AG10803 (cell line): Measurements from ENCODE around the gene DDX1.

ENCODE experiments used
- DNase-seq: peaks from one replicate; pipeline ENCODE4 v3.0.0; 2010; ENCODE audit warnings: low read depth
- H3K4me3 ChIP-seq: 2 replicates; pipeline ENCODE4 v1.5.1; 2011; ENCODE audit warnings: mild to moderate bottlenecking, low read length, control low read depth
- CTCF ChIP-seq: conservative IDR thresholded peaks from 2 replicates; pipeline ENCODE4 v1.5.1; 2011; ENCODE audit warnings: mild to moderate bottlenecking, low read length, control low read depth, inconsistent platforms

The DDX1 gene

GRCh38 chr2:15613736-15614429 lies 22.2 kb downstream of the DDX1 start:
- no peak for TF ChIP-seq CTCF
- no peak overlapping the region for H3K4me3 ChIP-seq
- DNase-seq, result no peak

GRCh38 chr2:15614545-15615300 lies 23.1 kb downstream of the DDX1 start:
- H3K4me3 ChIP-seq, result no peak overlapping the region
- no peak for DNase-seq
- no peak for TF ChIP-seq CTCF

- H3K4me3 ChIP-seq, result no peak overlapping the region
- DNase-seq, result no peak
- TF ChIP-seq CTCF, result no peak
These were observed 23.7 kb downstream of the DDX1 start for GRCh38 chr2:15615301-15615920.

GRCh38 chr2:15616429-15616828 lies 24.8 kb downstream of the DDX1 start:
- TF ChIP-seq CTCF, result no peak
- DNase-seq, result no peak
- no peak overlapping the region for H3K4me3 ChIP-seq

GRCh38 chr2:15616850-15617777 lies 25.4 kb downstream of the DDX1 start:
- H3K4me3 ChIP-seq, result no peak overlapping the region
- no peak for DNase-seq
- no peak for TF ChIP-seq CTCF

GRCh38 chr2:15617778-15618448 lies 26.2 kb downstream of the DDX1 start:
- no peak overlapping the region for H3K4me3 ChIP-seq
- no peak for DNase-seq
- no peak for TF ChIP-seq CTCF
